Measurements from ENCODE around the gene GRM1. TPM values are rescaled to one million over a fixed set of nuclear protein-coding genes. Genes with fewer than 3 reads are reported as not detected.

GRM1 gene
- total and polyA plus RNA-seq, 4 donors: 0.02 to 0.12 (median 0.06) TPM

- WGBS, 2 donors: 68 to 75% methylated on average over 4 of the region's 4 CpGs
- TF ChIP-seq, protein P1, sequence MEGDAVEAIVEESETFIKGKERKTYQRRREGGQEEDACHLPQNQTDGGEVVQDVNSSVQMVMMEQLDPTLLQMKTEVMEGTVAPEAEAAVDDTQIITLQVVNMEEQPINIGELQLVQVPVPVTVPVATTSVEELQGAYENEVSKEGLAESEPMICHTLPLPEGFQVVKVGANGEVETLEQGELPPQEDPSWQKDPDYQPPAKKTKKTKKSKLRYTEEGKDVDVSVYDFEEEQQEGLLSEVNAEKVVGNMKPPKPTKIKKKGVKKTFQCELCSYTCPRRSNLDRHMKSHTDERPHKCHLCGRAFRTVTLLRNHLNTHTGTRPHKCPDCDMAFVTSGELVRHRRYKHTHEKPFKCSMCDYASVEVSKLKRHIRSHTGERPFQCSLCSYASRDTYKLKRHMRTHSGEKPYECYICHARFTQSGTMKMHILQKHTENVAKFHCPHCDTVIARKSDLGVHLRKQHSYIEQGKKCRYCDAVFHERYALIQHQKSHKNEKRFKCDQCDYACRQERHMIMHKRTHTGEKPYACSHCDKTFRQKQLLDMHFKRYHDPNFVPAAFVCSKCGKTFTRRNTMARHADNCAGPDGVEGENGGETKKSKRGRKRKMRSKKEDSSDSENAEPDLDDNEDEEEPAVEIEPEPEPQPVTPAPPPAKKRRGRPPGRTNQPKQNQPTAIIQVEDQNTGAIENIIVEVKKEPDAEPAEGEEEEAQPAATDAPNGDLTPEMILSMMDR (IDR thresholded peaks at IDR 0.05; ENCODE audit: control extremely low read depth, extremely low read depth): no peak
- no peak for ATAC-seq (ENCODE audit: insufficient read depth, low FRiP score)
These were observed 326.7 kb downstream of the GRM1 start for GRCh38 chr6:146355521-146356100.

DNA sequence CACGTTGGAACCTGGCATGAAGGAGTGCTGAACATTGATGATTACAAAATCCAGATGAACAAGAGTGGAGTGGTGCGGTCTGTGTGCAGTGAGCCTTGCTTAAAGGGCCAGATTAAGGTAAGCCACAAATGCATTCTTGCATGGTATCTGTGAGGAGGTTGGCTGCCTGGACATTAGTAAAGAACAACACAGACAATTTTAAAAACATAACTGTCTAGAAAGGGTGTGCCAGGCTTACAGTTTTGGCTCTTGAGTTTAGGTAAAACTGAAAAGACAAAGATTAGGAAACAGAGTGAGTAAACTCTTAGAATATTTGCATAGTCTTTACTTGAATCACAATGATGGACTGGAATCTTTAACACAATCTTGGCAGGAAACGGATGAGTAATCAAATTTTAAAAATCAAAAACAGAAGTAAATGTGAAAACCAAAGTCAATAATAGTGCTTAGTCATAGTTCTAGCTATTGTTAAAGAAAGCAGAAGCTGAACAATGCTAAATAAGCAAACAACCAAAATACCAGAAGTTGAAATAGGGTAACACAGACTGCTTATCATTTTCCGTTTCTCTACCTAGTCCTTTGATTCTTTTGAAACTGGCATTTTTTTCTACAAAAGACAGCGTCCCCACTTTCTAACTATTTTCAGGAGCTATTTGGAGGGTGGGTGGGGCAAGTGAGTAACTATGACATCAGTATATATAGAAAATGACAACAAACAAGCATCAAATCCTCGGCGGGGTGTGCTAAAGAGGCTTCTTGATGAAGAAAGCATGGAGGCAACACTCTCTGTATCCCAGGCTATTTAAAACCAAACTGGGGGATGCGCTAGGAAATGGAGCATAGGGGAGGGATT lies 328.9 kb downstream of the GRM1 start:
- Histone ChIP-seq H3K27me3 (ENCODE audit: control insufficient read depth in 3 of 3, insufficient read depth in 3 of 3, low read length in 2 of 3) (no peaks in the 10 kb centered on the region), H3K27ac (ENCODE audit: low read depth in 1 of 2, low read length in 1 of 2) (no peak overlapping the region), H3K4me1 (ENCODE audit: control insufficient read depth in 5 of 5, insufficient read depth in 5 of 5, low read length in 5 of 5) (no peaks in the 10 kb centered on the region), H3K4me3 (no peak overlapping the region), H3K36me3 (ENCODE audit: control insufficient read depth in 4 of 4, insufficient read depth in 4 of 4, low read length in 4 of 4) (no peaks in the 10 kb centered on the region), H3K9ac (ENCODE audit: insufficient read depth in 1 of 2, low read length in 2 of 2) (no peak overlapping the region), H3K9me3 (ENCODE audit: control insufficient read depth in 4 of 4, insufficient read depth in 3 of 4, low read length in 3 of 4) (no peaks in the 10 kb centered on the region)
- ATAC-seq (ENCODE audit: insufficient read depth, low FRiP score) (peak; percentile 59), DNase-seq (no peak)
- TF ChIP-seq, protein P1 (IDR thresholded peaks at IDR 0.05; ENCODE audit: control extremely low read depth, extremely low read depth): no peak
- WGBS, 2 donors: 43 to 50% methylated on average over 8 of the region's 8 CpGs

More at GRCh38 chr6:146355521-146356100, 326.7 kb downstream of the GRM1 start:
- DNase-seq: no peak
- Histone ChIP-seq H3K27me3 (ENCODE audit: control insufficient read depth in 3 of 3, insufficient read depth in 3 of 3, low read length in 2 of 3) (no peaks in the 10 kb centered on the region), H3K9ac (ENCODE audit: insufficient read depth in 1 of 2, low read length in 2 of 2) (no peak overlapping the region), H3K9me3 (ENCODE audit: control insufficient read depth in 4 of 4, insufficient read depth in 3 of 4, low read length in 3 of 4) (no peaks in the 10 kb centered on the region), H3K4me3 (no peak overlapping the region), H3K27ac (ENCODE audit: low read depth in 1 of 2, low read length in 1 of 2) (no peak overlapping the region), H3K36me3 (ENCODE audit: control insufficient read depth in 4 of 4, insufficient read depth in 4 of 4, low read length in 4 of 4) (no peaks in the 10 kb centered on the region), H3K4me1 (ENCODE audit: control insufficient read depth in 5 of 5, insufficient read depth in 5 of 5, low read length in 5 of 5) (no peaks in the 10 kb centered on the region)

DNA sequence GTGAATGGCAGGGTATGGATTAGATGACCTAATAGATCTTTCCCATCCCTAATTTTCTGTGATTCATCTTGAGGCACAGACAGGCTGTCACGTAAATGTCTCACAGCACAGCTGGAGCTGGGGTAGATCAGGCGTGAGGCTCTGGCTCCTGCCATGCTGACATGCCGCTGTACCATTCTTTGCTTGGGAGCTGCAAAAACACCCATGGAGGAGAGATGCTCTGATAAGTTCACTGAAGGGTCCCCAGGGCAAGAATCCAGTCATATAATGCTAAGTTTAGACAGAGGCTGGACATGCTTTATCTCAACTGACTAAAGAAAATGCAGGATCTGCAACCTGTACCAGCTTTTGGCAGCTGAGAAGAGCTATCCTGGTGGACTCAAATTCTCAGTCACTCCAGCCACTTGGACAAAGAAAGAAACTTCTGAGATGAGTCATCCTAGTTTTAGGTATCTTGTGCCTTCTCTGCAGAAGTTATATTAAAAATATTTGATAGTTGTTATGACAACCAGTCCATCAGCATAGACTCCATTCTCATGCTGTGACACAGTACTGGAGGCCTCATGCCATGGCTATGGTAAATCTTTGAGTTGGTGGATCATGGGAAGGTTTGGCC lies 329.7 kb downstream of the GRM1 start:
- Histone ChIP-seq H3K27ac (ENCODE audit: low read depth in 1 of 2, low read length in 1 of 2) (no peak overlapping the region), H3K27me3 (ENCODE audit: control insufficient read depth in 3 of 3, insufficient read depth in 3 of 3, low read length in 2 of 3) (no peaks in the 10 kb centered on the region), H3K4me3 (no peak overlapping the region), H3K9me3 (ENCODE audit: control insufficient read depth in 4 of 4, insufficient read depth in 3 of 4, low read length in 3 of 4) (no peaks in the 10 kb centered on the region), H3K9ac (ENCODE audit: insufficient read depth in 1 of 2, low read length in 2 of 2) (no peak overlapping the region), H3K36me3 (ENCODE audit: control insufficient read depth in 4 of 4, insufficient read depth in 4 of 4, low read length in 4 of 4) (no peaks in the 10 kb centered on the region), H3K4me1 (ENCODE audit: control insufficient read depth in 5 of 5, insufficient read depth in 5 of 5, low read length in 5 of 5) (no peaks in the 10 kb centered on the region)
- 68 to 75% methylated on average over 3 of the region's 3 CpGs for WGBS, 2 donors
- ATAC-seq (ENCODE audit: insufficient read depth, low FRiP score): no peak
- DNase-seq: no peak
- TF ChIP-seq, protein P1 (IDR thresholded peaks at IDR 0.05; ENCODE audit: control extremely low read depth, extremely low read depth): no peak

All from lung (tissue), 12 donors.